ENCODE data around the gene TEX30.
"Not testable (repeated sequence)": the region's sequence is repeated elsewhere in the genome, so short reads cannot be mapped to it uniquely, and the experiment has no call there.

Gene TEX30

GRCh38 chr13:102798581-102799425, 25.2 kb upstream of the TEX30 start, which contains the start of the genes BIVM and POGLUT2:
Gene BIVM (plus strand): TSS chr13:102799119. CDS start chr13:102807268, 8,149 bp downstream.
Gene POGLUT2 (minus strand): TSS chr13:102798976. CDS start chr13:102798670, 306 bp downstream.
- no peak for TF ChIP-seq CTCF (IDR thresholded peaks at IDR 0.05; ENCODE audit: control insufficient read depth, extremely low read depth, insufficient read depth)

GRCh38 chr13:102793611-102794355, 20.2 kb upstream of the TEX30 start:
- DNase-seq (ENCODE audit: low read depth), result no peak
- no peak overlapping the region for H3K4me3 ChIP-seq (ENCODE audit: low read depth, low read length)
- TF ChIP-seq CTCF (IDR thresholded peaks at IDR 0.05; ENCODE audit: control insufficient read depth, extremely low read depth, insufficient read depth), result no peak

More at GRCh38 chr13:102798581-102799425, 25.2 kb upstream of the TEX30 start, which contains the start of the genes BIVM and POGLUT2:
- H3K4me3 ChIP-seq (ENCODE audit: low read depth, low read length), result peak within 1 kb of the TSS; percentile 71
- peak; percentile 80 for DNase-seq (ENCODE audit: low read depth)

GRCh38 chr13:102792396-102792795, 18.8 kb upstream of the TEX30 start:
- TF ChIP-seq CTCF (IDR thresholded peaks at IDR 0.05; ENCODE audit: control insufficient read depth, extremely low read depth, insufficient read depth), result no peak
- no peak for DNase-seq (ENCODE audit: low read depth)
- no peak overlapping the region for H3K4me3 ChIP-seq (ENCODE audit: low read depth, low read length)

GRCh38 chr13:102788683-102789082, 15.1 kb upstream of the TEX30 start:
- DNase-seq (ENCODE audit: low read depth), result no peak
- no peak for TF ChIP-seq CTCF (IDR thresholded peaks at IDR 0.05; ENCODE audit: control insufficient read depth, extremely low read depth, insufficient read depth)
- H3K4me3 ChIP-seq (ENCODE audit: low read depth, low read length), result no peak overlapping the region

- no peak overlapping the region for H3K4me3 ChIP-seq (ENCODE audit: low read depth, low read length)
- TF ChIP-seq CTCF (IDR thresholded peaks at IDR 0.05; ENCODE audit: control insufficient read depth, extremely low read depth, insufficient read depth), result no peak
- DNase-seq (ENCODE audit: low read depth), result no peak
Measured at GRCh38 chr13:102784483-102784882, 10.9 kb upstream of the TEX30 start.

GRCh38 chr13:102781591-102781990, 8.0 kb upstream of the TEX30 start:
- no peak for TF ChIP-seq CTCF (IDR thresholded peaks at IDR 0.05; ENCODE audit: control insufficient read depth, extremely low read depth, insufficient read depth)
- H3K4me3 ChIP-seq (ENCODE audit: low read depth, low read length), result no peak overlapping the region
- no peak for DNase-seq (ENCODE audit: low read depth)

- H3K4me3 ChIP-seq (ENCODE audit: low read depth, low read length); DNase-seq (ENCODE audit: low read depth): not testable (repeated sequence)
Measured at GRCh38 chr13:102780656-102781055, 7.1 kb upstream of the TEX30 start.

Data from LNCaP clone FGC (cell line).